RPMI8226 (cell line): ENCODE measurements around the gene PHOX2A.
A peak's percentile ranks its signal among the peaks of the same experiment; 100 is the strongest.

Experiments
- DNase-seq: peaks from one replicate; pipeline ENCODE4 v3.0.0-alpha.2; 2015

The PHOX2A gene

GRCh38 chr11:72233056-72233772 lies 10.8 kb downstream of the PHOX2A start:
- no peak for DNase-seq

GRCh38 chr11:72232260-72233055 lies 11.5 kb downstream of the PHOX2A start:
- no peak for DNase-seq

GRCh38 chr11:72231396-72232259 lies 12.3 kb downstream of the PHOX2A start:
- no peak for DNase-seq

DNA sequence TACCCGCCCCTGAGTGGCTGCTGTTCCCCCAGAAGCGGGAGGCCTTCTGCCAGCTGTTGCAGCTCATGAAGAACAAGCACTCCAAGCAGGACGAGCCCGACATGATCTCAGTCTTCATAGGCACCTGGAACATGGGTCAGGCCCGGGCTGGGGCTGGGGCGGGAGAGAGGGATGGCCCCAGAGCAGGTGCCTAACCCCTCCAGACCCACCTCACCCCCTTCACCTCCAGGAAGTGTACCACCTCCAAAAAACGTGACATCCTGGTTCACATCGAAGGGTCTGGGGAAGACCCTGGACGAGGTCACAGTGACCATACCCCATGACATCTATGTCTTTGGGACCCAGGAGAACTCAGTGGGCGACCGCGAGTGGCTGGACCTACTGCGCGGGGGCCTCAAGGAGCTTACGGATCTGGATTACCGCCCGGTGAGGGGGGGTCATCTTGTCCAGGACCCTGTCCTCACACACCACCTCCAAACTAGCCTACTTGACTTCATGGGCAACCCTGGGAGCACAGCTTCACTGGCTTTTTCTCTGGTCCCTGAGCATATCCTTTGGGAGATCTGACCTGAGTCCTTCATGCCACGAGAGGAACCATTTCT lies 13.1 kb downstream of the PHOX2A start:
- DNase-seq, result no peak

DNA sequence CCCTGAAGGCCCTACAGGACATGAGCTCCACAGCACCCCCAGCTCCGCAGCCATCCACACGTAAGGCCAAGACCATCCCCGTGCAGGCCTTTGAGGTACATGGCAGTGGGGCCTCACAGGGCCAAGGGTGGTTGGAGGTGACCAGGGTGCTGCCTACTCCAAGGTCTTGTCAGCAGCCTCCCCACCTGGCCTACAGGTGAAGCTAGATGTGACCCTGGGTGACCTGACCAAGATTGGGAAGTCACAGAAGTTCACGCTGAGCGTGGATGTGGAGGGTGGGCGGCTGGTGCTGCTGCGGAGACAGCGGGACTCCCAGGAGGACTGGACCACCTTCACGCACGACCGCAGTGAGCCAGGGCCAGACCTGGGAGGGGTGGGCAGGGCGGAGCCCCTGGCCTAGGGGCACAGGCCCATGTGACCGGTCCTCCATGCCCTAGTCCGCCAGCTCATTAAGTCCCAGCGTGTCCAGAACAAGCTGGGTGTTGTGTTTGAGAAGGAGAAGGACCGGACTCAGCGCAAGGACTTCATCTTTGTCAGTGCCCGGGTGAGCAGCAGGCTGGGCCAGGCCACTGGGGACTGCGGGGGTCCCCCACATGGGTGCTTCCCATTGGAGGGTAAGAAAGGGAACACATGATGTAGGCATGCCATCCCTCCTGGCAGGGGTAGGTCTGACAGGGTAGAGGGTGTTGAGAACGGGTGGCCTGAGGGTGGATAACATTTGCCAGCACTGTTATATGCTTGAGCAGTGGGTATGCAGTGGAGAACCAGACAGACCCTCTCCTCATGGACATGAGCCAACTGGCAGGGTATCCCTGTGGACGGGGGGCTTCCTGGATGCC lies 13.8 kb downstream of the PHOX2A start:
- DNase-seq, result no peak

- DNase-seq, result no peak
These were observed 14.5 kb downstream of the PHOX2A start for GRCh38 chr11:72229336-72229924.

DNA sequence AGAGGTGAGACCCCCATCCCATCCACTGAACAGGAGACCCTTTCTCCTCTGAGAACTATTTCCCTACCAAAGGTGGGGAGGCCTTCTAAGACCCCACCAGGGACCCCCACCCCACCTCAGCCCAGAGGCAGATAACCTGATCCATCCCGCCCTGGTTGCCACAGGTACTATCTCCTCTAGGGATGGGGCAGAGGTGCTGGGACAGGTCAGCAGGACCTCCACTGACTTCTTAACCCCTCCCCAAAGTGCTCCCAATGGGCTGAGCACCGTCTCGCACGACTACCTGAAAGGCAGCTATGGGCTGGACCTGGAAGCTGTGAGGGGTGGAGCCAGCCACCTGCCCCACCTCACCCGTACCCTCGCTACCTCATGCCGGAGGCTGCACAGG lies 15.1 kb downstream of the PHOX2A start:
- DNase-seq, result no peak

GRCh38 chr11:72228229-72228843 lies 15.6 kb downstream of the PHOX2A start:
- DNase-seq, result no peak

DNA sequence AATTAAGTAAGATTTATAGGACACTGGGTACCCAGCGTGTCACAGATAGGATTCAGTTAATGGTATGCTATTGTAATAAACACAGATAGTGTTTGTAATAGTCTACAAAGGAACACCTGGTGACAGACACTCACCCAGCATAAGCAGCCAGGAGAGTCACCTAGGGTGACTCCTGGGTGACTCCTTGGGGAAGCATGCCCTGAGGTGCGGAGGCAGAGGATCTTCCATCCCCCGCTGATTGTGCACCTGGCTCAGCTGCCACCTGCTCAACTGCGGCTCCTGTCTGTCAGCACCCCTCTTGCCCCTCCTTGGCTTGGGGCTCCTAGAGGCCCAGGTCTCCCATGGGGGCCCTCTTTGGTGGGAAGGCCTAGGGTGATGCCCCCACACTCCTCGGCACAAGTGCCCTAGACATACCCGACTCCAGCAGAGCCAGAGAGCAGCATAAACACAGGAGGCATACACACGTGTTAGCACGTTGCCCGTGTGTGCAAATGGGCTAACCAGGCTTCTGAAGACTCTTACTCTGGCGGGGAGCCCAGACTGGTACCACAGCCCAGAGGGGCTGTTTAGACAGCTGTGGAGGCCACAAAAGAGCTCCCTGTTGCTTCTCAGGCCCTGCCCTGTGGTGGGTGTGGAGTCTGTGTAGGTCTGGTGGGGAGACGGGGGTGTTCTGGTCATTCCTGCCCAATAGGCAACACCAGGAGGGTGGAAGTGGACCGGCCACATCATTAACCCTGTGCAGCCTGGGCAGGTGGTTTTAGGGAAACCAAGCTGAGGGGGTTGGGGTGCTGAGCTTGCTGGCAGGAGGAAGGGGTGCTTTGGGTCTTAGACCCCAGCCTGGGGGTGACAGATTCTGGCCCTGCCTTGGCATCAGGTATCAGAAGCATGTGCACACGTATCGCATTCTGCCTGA lies 16.4 kb downstream of the PHOX2A start:
- no peak for DNase-seq

DNA sequence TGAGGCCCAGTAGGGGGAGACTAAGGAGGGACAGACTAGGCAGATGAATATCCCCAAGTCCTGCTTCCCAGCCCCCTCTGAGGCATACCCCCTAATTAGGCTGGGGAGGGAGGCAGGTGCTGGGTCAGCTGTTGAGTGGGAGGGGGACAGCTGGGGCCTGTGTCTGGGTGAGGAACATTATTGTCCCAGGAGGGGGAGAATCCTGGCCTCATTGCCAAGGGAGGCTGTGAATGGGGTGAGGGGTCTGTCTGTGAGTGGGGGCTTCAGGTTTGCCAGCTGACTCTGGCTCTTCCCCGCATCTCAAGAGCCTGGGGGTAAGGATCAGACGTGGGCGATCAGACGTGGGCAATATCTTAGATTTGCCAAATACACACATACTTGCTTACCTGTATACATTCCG lies 17.3 kb downstream of the PHOX2A start:
- DNase-seq, result no peak

GRCh38 chr11:72225411-72225951 lies 18.5 kb downstream of the PHOX2A start:
- DNase-seq, result no peak

GRCh38 chr11:72224564-72225410 lies 19.2 kb downstream of the PHOX2A start, which contains the start of gene INPPL1:
Gene INPPL1, plus strand, starts transcription at chr11:72224767. Its CDS starts 218 bp downstream, at chr11:72224985.
- DNase-seq, result peak; percentile 62

DNA sequence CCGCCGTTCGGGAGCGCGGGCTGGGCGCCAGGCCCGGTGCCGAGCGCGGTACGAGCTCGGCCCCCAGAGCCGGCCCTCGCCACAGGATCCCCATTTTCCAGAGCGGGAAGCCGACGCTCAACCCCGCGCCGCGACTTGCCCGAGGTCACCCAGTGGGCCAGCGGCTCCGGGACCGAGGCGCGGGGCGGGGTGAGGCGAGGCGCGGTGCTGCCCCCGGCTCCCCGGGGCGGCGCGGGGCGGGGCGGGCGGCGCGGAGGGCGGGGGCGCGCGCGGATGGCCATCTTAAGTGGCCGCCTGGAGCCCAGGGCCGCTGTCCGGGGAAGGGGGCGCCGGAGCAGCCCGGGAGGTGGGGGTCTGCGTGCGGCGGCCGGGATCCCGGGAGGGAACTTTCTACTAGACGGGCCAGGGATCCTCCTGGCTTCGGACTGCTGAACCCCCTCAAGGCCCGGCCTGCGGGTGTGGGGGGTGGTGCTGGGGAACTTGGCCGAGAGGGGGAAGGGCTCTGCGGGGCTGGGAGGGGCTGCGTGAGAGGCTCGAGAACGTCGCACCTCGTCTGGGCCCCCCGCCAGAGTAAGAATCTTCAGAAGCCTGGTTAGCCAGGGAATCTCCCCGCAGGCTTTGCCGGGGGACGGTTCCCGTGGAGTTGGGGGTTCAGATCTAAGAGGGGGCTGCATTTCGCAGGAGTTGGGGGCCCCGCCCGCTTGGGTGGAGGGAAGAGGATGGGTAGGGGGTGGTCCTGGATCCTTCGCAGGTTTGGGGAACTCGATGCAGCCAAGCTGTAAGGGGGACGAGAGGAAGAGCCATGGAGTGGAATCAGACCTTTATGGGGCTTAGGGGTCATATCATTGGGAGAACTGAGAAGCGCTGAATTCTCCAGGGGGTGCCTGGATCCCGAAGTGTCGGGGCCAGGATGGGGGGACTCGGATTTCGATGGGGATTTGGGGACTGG lies 20.1 kb downstream of the PHOX2A start:
- DNase-seq, result peak; percentile 51

- DNase-seq, result peak; percentile 94
These were observed 20.9 kb downstream of the PHOX2A start for GRCh38 chr11:72222907-72223614.

DNA sequence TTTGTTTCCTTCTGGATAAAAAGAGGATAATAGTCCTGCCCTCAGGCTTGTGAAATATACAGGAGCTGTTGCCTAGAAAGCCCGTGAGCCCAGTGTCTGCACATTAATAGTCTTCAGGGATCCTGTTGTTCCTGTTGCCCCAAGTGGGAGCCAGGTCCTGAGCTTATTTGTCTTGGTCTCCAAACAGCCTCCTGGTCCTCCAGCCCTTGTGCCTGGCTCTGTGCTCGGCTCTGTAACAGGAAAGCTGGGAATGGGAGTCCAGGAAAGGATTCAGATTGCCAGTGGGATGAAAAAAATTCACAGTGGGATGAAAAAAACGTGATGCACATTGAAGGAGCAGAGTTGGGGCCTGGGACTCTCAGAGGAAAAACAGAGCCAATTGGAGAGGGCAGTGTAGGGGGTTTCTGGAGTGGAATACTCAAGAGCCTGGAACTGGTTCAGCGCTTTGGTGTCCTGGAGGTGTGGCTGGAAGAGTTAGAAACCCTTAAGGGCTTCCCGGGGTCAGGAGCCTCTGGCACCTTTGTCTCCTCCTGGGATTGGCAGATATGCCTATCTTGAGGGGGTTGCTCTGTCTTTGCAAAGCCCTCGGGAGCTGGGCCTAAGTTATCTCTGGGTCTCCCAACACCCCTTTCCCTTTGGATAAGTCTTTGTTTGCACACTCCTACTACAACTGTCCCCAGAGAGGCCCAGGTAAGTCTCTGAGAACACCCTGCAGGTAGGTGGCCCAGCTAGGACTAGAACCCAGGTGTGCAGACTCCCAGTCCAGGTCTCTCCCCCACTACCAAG lies 21.7 kb downstream of the PHOX2A start:
- DNase-seq, result no peak
